GM10266 (cell line): ENCODE results near the gene OPHN1.

Experiments used
- DNase-seq: peaks from one replicate; pipeline ENCODE4 v3.0.0; 2012; ENCODE audit errors: extremely low spot score
- TF ChIP-seq, protein P1 (sequence below): IDR thresholded peaks from 2 replicates; pipeline ENCODE4 v1.5.1; 2012; ENCODE audit warnings: mild to moderate bottlenecking, low read depth; ENCODE audit not compliant: control insufficient read depth, insufficient read depth; ENCODE audit errors: missing control alignments

The OPHN1 gene

DNA sequence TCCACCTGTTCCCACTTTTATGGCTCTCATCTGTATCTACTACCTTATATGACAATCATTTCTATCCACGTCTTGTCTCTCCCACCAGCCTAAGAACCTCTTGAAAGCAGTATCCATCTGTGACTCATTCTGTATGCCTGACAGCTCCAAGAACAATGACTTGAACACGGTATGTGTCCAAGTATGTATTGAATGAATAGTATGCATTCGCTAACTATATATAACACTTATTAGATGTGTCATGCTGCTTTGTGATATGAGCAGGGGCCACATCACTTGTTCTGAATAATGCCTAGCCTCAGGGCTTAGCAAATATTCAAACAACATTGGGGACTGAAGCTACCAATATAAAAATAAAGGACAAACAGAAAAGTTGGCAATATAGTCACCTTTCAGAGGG is 4.9 kb downstream of the OPHN1 start:
- TF ChIP-seq, protein P1, sequence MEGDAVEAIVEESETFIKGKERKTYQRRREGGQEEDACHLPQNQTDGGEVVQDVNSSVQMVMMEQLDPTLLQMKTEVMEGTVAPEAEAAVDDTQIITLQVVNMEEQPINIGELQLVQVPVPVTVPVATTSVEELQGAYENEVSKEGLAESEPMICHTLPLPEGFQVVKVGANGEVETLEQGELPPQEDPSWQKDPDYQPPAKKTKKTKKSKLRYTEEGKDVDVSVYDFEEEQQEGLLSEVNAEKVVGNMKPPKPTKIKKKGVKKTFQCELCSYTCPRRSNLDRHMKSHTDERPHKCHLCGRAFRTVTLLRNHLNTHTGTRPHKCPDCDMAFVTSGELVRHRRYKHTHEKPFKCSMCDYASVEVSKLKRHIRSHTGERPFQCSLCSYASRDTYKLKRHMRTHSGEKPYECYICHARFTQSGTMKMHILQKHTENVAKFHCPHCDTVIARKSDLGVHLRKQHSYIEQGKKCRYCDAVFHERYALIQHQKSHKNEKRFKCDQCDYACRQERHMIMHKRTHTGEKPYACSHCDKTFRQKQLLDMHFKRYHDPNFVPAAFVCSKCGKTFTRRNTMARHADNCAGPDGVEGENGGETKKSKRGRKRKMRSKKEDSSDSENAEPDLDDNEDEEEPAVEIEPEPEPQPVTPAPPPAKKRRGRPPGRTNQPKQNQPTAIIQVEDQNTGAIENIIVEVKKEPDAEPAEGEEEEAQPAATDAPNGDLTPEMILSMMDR, result no peak
- DNase-seq, result no peak

DNA sequence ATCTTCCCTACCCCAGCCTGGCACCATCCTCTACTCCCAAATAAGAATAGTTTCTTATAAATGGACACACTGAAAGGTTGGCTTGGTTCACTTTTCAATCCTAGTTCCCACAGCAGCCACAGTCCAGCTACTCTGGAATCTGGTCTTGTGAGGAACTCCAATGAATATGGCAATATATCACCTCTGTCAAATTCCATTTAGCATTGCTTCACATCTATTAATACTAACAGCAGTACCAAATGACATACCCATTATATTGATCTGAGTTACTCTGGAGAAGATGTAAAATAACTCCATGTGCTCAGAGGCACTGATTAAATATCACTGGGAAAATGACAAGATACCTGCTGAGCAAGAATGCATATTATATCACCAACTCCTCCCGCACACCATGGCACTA is 8.6 kb downstream of the OPHN1 start:
- TF ChIP-seq, protein P1, result no peak
- no peak for DNase-seq

DNA sequence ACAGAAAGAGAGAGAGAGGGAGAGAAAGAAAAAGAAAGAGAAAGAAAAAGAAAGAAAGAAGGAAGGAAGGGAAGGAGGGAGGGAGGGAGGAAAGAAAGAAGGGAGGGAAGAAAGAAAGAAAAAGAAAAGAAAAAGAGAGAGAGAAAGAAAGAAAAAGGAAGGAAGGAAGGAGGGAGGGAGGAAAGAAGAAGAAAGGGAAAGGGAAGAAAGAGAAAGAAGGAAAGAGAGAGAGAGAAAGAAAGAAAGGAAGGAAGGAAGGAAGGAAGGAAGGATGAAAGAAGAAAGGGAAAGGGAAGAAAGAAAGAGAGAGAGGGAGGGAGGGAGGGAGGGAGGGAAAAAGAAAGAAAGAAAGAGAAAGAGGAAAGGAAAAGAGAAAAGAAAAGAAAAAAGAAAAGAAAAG is 10.8 kb downstream of the OPHN1 start:
- DNase-seq, result no peak
- TF ChIP-seq, protein P1, result no peak

DNA sequence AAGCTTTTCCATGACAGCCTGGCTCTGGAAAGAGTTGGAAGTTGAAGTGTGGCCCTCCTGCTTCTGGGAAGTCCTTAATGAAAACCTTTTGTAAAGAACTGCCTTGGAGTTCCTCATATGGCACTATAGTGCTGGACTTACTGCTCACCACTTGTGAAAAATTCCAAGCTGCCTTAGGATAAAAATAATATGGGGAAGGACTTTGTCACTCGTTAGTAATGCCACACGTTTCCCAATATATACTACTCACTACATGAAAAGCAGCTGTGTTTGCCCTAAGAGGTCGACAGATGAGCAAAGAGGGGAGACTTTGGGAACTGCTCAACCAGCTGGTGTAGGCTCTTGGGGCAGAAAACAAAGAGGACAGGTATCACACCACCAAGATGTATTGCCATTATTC is 11.7 kb downstream of the OPHN1 start:
- no peak for DNase-seq
- TF ChIP-seq, protein P1, result no peak

DNA sequence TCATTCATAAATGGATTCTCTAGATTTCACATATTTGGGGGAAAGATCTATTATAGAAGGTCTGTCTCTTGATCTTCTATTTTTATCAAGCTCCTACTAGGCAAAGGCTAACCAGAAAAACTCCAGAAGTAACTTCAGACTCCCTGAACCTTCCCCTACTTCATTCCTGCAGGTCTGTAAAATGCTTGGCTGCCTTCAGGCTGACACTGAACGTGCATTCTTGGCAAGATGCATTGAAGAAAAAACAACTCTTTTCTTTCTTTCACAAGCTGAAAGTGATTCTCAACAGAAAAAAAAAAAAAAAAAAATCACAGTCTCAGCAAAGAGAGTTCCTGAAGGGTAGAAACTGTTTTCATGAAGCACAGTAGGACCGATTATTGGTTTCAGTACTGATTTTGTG is 12.7 kb downstream of the OPHN1 start:
- no peak for DNase-seq

DNA sequence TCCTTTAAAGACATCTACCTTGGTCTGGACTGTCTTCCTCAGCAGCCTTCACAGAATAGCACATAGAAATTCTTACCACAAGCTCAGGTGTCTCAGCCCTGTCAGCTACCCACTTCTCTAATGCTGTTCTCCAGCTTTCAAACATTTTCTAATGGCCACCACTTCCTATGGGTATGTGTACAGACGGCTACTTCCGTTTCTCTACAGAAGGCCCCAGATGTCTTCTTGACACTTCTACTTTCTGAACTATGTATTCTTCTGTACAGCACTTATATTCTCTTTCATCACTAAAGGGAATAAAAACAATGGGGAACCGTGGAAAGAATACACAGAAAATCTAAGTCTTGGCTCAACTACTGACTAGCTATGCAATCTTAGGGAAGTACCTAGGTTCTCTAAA is 13.3 kb downstream of the OPHN1 start:
- no peak for DNase-seq

More for the DNA sequence above, 12.7 kb downstream of the OPHN1 start:
- TF ChIP-seq, protein P1, result no peak

DNA sequence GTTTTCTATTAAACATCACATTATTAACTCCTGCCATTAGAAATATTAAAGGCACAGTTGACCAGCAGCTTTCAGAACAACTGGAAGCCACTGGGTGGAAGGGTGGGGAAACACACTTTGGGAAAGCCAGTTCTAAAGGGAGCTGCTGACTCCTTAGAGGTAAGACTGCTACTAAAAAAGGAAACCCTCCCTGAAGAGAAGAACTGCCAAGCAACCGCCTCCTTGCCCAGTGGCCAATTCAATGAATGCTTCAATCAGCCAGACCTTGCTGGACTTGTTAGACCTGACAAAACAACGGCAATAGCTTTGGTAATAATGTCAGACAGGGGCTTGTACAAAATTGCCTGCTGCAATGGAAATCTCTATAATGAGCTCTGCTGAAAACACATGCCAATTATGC is 15.6 kb downstream of the OPHN1 start:
- DNase-seq, result no peak
- TF ChIP-seq, protein P1, result no peak

More for the DNA sequence above, 13.3 kb downstream of the OPHN1 start:
- TF ChIP-seq, protein P1, result no peak
